Neural progenitor cell (in vitro differentiated cells): Measurements from ENCODE around the gene TRMT44. TPM values are rescaled to one million over a fixed set of nuclear protein-coding genes. Genes with fewer than 3 reads are reported as not detected.
A peak's percentile ranks its signal among the peaks of the same experiment; 100 is the strongest.

Source experiments
- DNase-seq: peaks from one replicate; pipeline ENCODE4 v3.0.0-alpha.2; 2016; ENCODE audit warnings: low spot score
- H2AFZ ChIP-seq: fragments of 200-600 bp; sonication (generic); replicated peaks from 2 replicates; pipeline ENCODE4 v1.6.1; 2016; ENCODE audit warnings: antibody characterized with exemption
- H3F3A ChIP-seq: fragments of 200-600 bp; sonication (generic); 2 replicates; pipeline ENCODE4 v1.6.1; 2016; ENCODE audit warnings: antibody characterized with exemption, low read depth
- H3K27ac ChIP-seq: fragments of 200-600 bp; sonication (generic); 2 replicates; pipeline ENCODE4 v1.5.1; 2016; ENCODE audit warnings: mild to moderate bottlenecking
- H3K27me3 ChIP-seq: fragments of 200-600 bp; sonication (generic); 2 replicates; pipeline ENCODE4 v1.6.1; 2016; ENCODE audit warnings: mild to moderate bottlenecking, moderate library complexity
- H3K36me3 ChIP-seq: fragments of 200-600 bp; sonication (generic); 2 replicates; pipeline ENCODE4 v1.5.1; 2016
- H3K4me1 ChIP-seq: fragments of 200-600 bp; sonication (generic); 2 replicates; pipeline ENCODE4 v1.6.1; 2016; ENCODE audit warnings: mixed run types
- H3K4me2 ChIP-seq: fragments of 200-600 bp; sonication (generic); 2 replicates; pipeline ENCODE4 v1.6.1; 2016
- H3K4me3 ChIP-seq: fragments of 200-600 bp; sonication (generic); 2 replicates; pipeline ENCODE4 v1.5.1; 2016
- H3K79me2 ChIP-seq: fragments of 200-600 bp; sonication (generic); 2 replicates; pipeline ENCODE4 v1.6.1; 2016; ENCODE audit warnings: low read depth
- H3K9ac ChIP-seq: fragments of 200-600 bp; sonication (generic); 2 replicates; pipeline ENCODE4 v1.6.1; 2016
- H3K9me3 ChIP-seq: fragments of 200-600 bp; sonication (generic); 2 replicates; pipeline ENCODE4 v1.5.1; 2016; ENCODE audit warnings: low read depth
- H4K20me1 ChIP-seq: fragments of 200-600 bp; sonication (generic); 2 replicates; pipeline ENCODE4 v1.6.1; 2016; ENCODE audit warnings: low read depth
- H3K27ac Mint-ChIP-seq: 3 replicates; pipeline ENCODE4 v1.8.0; 2021; ENCODE audit warnings: mixed read lengths
- H3K27me3 Mint-ChIP-seq: 2 replicates; pipeline ENCODE4 v1.8.0; 2022; ENCODE audit warnings: low read depth, mild to moderate bottlenecking, inconsistent platforms, moderate library complexity, mixed read lengths; ENCODE audit not compliant: insufficient read depth
- H3K36me3 Mint-ChIP-seq: 3 replicates; pipeline ENCODE4 v1.8.0; 2021; ENCODE audit warnings: mixed read lengths
- H3K4me1 Mint-ChIP-seq: 3 replicates; pipeline ENCODE4 v1.8.0; 2021; ENCODE audit warnings: mixed read lengths
- H3K4me3 Mint-ChIP-seq: 3 replicates; pipeline ENCODE4 v1.8.0; 2021; ENCODE audit warnings: mild to moderate bottlenecking, moderate library complexity, mixed read lengths
- H3K9me3 Mint-ChIP-seq: 3 replicates; pipeline ENCODE4 v1.8.0; 2020; ENCODE audit warnings: mixed read lengths
- CTCF ChIP-seq: fragments of 200-600 bp; sonication (generic); IDR thresholded peaks from 2 replicates; pipeline ENCODE4 v1.5.1; 2017; ENCODE audit warnings: antibody characterized with exemption, mild to moderate bottlenecking
- EZH2 ChIP-seq: fragments of 200-600 bp; sonication (generic); IDR thresholded peaks from 2 replicates; pipeline ENCODE4 v1.6.1; 2017; ENCODE audit warnings: antibody characterized with exemption, mild to moderate bottlenecking, moderate library complexity
- EZH2phosphoT487 ChIP-seq: fragments of 200-600 bp; sonication (generic); IDR thresholded peaks from 2 replicates; pipeline ENCODE4 v1.6.1; 2017; ENCODE audit warnings: antibody characterized with exemption
- small RNA-seq: library from RNA; depleted of rRNA; stranded (forward); fragments of <200 nt; gene quantifications from one replicate; pipeline ENCODE3, GENCODE V24; 2015
- total RNA-seq: library from RNA; depleted of rRNA; stranded (reverse); fragments of >200 nt; gene quantifications from 2 replicates; pipeline ENCODE4 v1.2.3, GENCODE V29; 2015; ENCODE audit warnings: low replicate concordance

The TRMT44 gene
- total RNA-seq, 1 donor from 2014 or later: 19.9 TPM

- H3K27me3 ChIP-seq: no peaks in the 10 kb centered on the region
- no peaks in the 10 kb centered on the region for H3K4me1 ChIP-seq
- TF ChIP-seq EZH2phosphoT487 (no peak), EZH2 (no peak), CTCF (no peak)
- peaks cover 7% of the 10 kb centered on the region for H3K9me3 Mint-ChIP-seq
- H3K4me3 Mint-ChIP-seq: no peak overlapping the region
- no peaks in the 10 kb centered on the region for H4K20me1 ChIP-seq
- H3K9ac ChIP-seq: no peak overlapping the region
- no peaks in the 10 kb centered on the region for H3K9me3 ChIP-seq
- H3K4me3 ChIP-seq: no peak overlapping the region
- H3K36me3 ChIP-seq: no peaks in the 10 kb centered on the region
- peaks cover 3% of the 10 kb centered on the region for H3K27me3 Mint-ChIP-seq
- H3F3A ChIP-seq: no peaks in the 10 kb centered on the region
- no peak overlapping the region for H3K27ac Mint-ChIP-seq
- no peak for DNase-seq
- no peak overlapping the region for H3K4me2 ChIP-seq
- no peaks in the 10 kb centered on the region for H3K36me3 Mint-ChIP-seq
- no peaks in the 10 kb centered on the region for H3K4me1 Mint-ChIP-seq
- H3K79me2 ChIP-seq: no peaks in the 10 kb centered on the region
- no peak overlapping the region for H3K27ac ChIP-seq
- H2AFZ ChIP-seq: no peak overlapping the region
These were observed 84.2 kb downstream of the TRMT44 start for GRCh38 chr4:8524595-8525382.

- no peak overlapping the region for H3K27ac Mint-ChIP-seq
- Histone ChIP-seq H3K4me1 (no peaks in the 10 kb centered on the region), H3K27ac (no peak overlapping the region), H3F3A (no peaks in the 10 kb centered on the region), H3K79me2 (no peaks in the 10 kb centered on the region), H3K4me3 (no peak overlapping the region), H3K9ac (no peak overlapping the region), H3K27me3 (no peaks in the 10 kb centered on the region), H2AFZ (no peak overlapping the region), H3K9me3 (no peaks in the 10 kb centered on the region), H3K4me2 (no peak overlapping the region), H3K36me3 (no peaks in the 10 kb centered on the region), H4K20me1 (no peaks in the 10 kb centered on the region)
- DNase-seq: no peak
- H3K36me3 Mint-ChIP-seq: no peaks in the 10 kb centered on the region
- H3K4me1 Mint-ChIP-seq: no peaks in the 10 kb centered on the region
- H3K9me3 Mint-ChIP-seq: peaks cover 3% of the 10 kb centered on the region
- no peak overlapping the region for H3K4me3 Mint-ChIP-seq
- H3K27me3 Mint-ChIP-seq: peaks cover 3% of the 10 kb centered on the region
- TF ChIP-seq CTCF (no peak), EZH2 (no peak), EZH2phosphoT487 (no peak)
These were observed 85.0 kb downstream of the TRMT44 start for GRCh38 chr4:8525383-8526120.

Small RNA genes within 50 kb of the gene (small RNA-seq; reads per million reads assigned to genes)
- 0.43 reads per million, percentile 47 among the genes with 10 or more reads in this experiment for gene RNA5SP152

Other genes with a start within 250 kb of the TRMT44 start
- 0.22 and 0.25 TPM in 2 replicates for gene SH3TC1, start 241.5 kb upstream of the TRMT44 start, total RNA-seq
- 1.6 and 2.3 TPM in 2 replicates for gene HTRA3, start 171.0 kb upstream of the TRMT44 start, total RNA-seq
- 14.0 and 20.1 TPM in 2 replicates for gene ACOX3, start 54 bp upstream of the TRMT44 start, total RNA-seq
- 0.09 and 0.28 TPM in 2 replicates for gene GPR78, start 139.6 kb downstream of the TRMT44 start, total RNA-seq
- gene CPZ, start 152.0 kb downstream of the TRMT44 start, total RNA-seq: 5.9 TPM in 1 of 2 replicates, not detected in the other